ENCODE results near the gene EDEM3.
"Not testable (repeated sequence)": the region's sequence is repeated elsewhere in the genome, so short reads cannot be mapped to it uniquely, and the experiment has no call there.

Gene EDEM3

DNA sequence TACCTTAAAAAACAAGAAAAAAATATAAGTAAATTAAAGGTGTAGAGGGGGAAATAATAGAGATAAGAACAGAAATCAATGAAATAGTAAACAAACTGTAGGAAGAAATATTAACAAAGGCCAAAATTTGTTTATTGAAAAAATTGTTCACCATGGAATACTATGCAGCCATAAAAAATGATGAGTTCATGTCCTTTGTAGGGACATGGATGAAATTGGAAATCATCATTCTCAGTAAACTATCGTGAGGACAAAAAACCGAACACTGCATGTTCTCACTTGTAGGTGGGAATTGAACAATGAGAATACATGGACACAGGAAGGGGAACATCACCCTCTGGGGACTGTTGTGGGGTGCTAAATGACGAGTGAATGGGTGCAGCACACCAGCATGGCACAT, 75.2 kb downstream of the EDEM3 start:
- H3K27me3 ChIP-seq (ENCODE audit: control insufficient read depth in 1 of 2, insufficient read depth in 1 of 2, low read length in 2 of 2); H3K18ac ChIP-seq (ENCODE audit: low read depth in 1 of 2, low read length in 2 of 2); H3K4me1 ChIP-seq (ENCODE audit: control insufficient read depth, insufficient read depth, low read depth, low read length); H2BK12ac ChIP-seq (ENCODE audit: low read length in 2 of 2); H3K14ac ChIP-seq (ENCODE audit: low read length in 2 of 2); H2AFZ ChIP-seq (ENCODE audit: low read depth, low read length); H3K36me3 ChIP-seq (ENCODE audit: control insufficient read depth in 1 of 2, insufficient read depth in 2 of 2, low read depth in 1 of 2, low read length in 2 of 2); H4K91ac ChIP-seq (ENCODE audit: low read length); H3K27ac ChIP-seq (ENCODE audit: low read length, poor library complexity, severe bottlenecking); H3K9ac ChIP-seq (ENCODE audit: low read length); DNase-seq; H3K4me2 ChIP-seq (ENCODE audit: low read length, poor library complexity, severe bottlenecking); H2BK120ac ChIP-seq (ENCODE audit: low read depth, low read length); H3K4me3 ChIP-seq (ENCODE audit: insufficient read depth in 1 of 2, low read depth in 1 of 2, low read length in 2 of 2); H3K23ac ChIP-seq (ENCODE audit: low read length in 2 of 2); H2BK15ac ChIP-seq (ENCODE audit: low read depth, poor library complexity, severe bottlenecking); H2AK5ac ChIP-seq (ENCODE audit: low read length, severe bottlenecking); H2BK5ac ChIP-seq (ENCODE audit: low read depth, low read length, poor library complexity, severe bottlenecking); H3K4ac ChIP-seq (ENCODE audit: low read depth in 1 of 2, low read length in 2 of 2); H4K8ac ChIP-seq (ENCODE audit: low read length); H3K79me1 ChIP-seq (replicated peaks; ENCODE audit: low read length, poor library complexity, severe bottlenecking): not testable (repeated sequence)
- peaks cover 15% of the 10 kb centered on the region for H3K9me3 ChIP-seq (ENCODE audit: control insufficient read depth, low read length)
- WGBS = 100% methylated on average over 2 of the region's 3 CpGs

DNA sequence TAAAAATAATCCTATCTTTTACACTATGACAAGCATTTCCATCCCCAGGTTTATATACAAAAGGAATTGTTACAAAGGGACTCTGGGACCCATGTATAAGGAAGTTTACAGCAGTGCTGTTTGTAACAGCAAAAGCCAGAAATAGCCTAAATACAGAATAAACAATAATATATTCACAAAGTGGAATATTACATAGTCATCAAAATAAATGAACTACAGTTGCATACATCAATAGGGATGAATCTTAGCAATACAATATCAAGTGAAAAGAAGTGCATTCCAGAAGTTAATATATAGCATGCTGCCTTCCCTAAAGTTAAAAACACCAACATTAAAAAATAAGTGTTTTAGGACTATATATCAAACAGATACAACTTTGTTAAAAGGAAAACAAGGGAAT, 77.3 kb downstream of the EDEM3 start:
- no peak overlapping the region for H2BK120ac ChIP-seq (ENCODE audit: low read depth, low read length)
- no peak overlapping the region for H3K14ac ChIP-seq (ENCODE audit: low read length in 2 of 2)
- no peak overlapping the region for H3K23ac ChIP-seq (ENCODE audit: low read length in 2 of 2)

DNA sequence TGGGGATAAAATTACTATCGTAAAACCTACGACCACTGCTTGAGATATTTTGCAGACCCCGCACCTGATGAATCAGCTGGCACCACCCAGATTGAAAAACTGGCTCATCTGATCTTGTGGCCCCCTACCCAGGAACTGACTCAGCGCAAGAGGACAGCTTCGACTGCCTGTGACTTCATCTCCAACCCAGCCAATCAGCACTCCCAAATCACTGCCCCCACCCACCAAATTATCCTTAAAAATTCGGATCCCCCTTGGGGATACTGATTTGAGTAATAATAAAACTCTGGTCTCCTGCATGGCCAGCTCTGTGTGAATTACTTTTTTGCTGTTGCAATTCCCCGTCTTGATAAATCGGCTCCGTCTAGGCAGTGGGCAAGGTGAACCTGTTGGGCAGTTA, 81.4 kb downstream of the EDEM3 start:
- Histone ChIP-seq H3K4ac (ENCODE audit: low read depth in 1 of 2, low read length in 2 of 2) (no peak overlapping the region), H4K91ac (ENCODE audit: low read length) (no peak overlapping the region), H3K4me3 (ENCODE audit: insufficient read depth in 1 of 2, low read depth in 1 of 2, low read length in 2 of 2) (no peak overlapping the region), H3K9ac (ENCODE audit: low read length) (no peak overlapping the region), H2AK5ac (ENCODE audit: low read length, severe bottlenecking) (no peak overlapping the region), H3K14ac (ENCODE audit: low read length in 2 of 2) (no peak overlapping the region), H3K27me3 (ENCODE audit: control insufficient read depth in 1 of 2, insufficient read depth in 1 of 2, low read length in 2 of 2) (peaks cover 0 to 11% of the 10 kb centered on the region in 2 experiments), H3K36me3 (ENCODE audit: control insufficient read depth in 1 of 2, insufficient read depth in 2 of 2, low read depth in 1 of 2, low read length in 2 of 2) (no peaks in the 10 kb centered on the region), H3K4me1 (ENCODE audit: control insufficient read depth, insufficient read depth, low read depth, low read length) (no peaks in the 10 kb centered on the region), H2AFZ (ENCODE audit: low read depth, low read length) (no peak overlapping the region), H3K9me3 (ENCODE audit: control insufficient read depth, low read length) (no peaks in the 10 kb centered on the region), H2BK5ac (ENCODE audit: low read depth, low read length, poor library complexity, severe bottlenecking) (no peak overlapping the region), H2BK15ac (ENCODE audit: low read depth, poor library complexity, severe bottlenecking) (no peak overlapping the region), H3K79me1 (replicated peaks; ENCODE audit: low read length, poor library complexity, severe bottlenecking) (no peaks in the 10 kb centered on the region), H3K4me2 (ENCODE audit: low read length, poor library complexity, severe bottlenecking) (no peak overlapping the region), H4K8ac (ENCODE audit: low read length) (no peak overlapping the region), H2BK12ac (ENCODE audit: low read length in 2 of 2) (no peak overlapping the region), H2BK120ac (ENCODE audit: low read depth, low read length) (no peak overlapping the region), H3K23ac (ENCODE audit: low read length in 2 of 2) (no peak overlapping the region), H3K27ac (ENCODE audit: low read length, poor library complexity, severe bottlenecking) (no peak overlapping the region), H3K18ac (ENCODE audit: low read depth in 1 of 2, low read length in 2 of 2) (no peak overlapping the region)
- no peak for DNase-seq
- 83% methylated on average over 8 of the region's 9 CpGs for WGBS

More for the DNA sequence above, 77.3 kb downstream of the EDEM3 start:
- Histone ChIP-seq H4K8ac (ENCODE audit: low read length) (no peak overlapping the region), H3K4me2 (ENCODE audit: low read length, poor library complexity, severe bottlenecking) (no peak overlapping the region), H2BK15ac (ENCODE audit: low read depth, poor library complexity, severe bottlenecking) (no peak overlapping the region), H4K91ac (ENCODE audit: low read length) (no peak overlapping the region), H3K9me3 (ENCODE audit: control insufficient read depth, low read length) (peaks cover 13% of the 10 kb centered on the region), H3K9ac (ENCODE audit: low read length) (no peak overlapping the region), H3K79me1 (replicated peaks; ENCODE audit: low read length, poor library complexity, severe bottlenecking) (no peaks in the 10 kb centered on the region), H3K4me1 (ENCODE audit: control insufficient read depth, insufficient read depth, low read depth, low read length) (no peaks in the 10 kb centered on the region), H2BK5ac (ENCODE audit: low read depth, low read length, poor library complexity, severe bottlenecking) (no peak overlapping the region), H3K36me3 (ENCODE audit: control insufficient read depth in 1 of 2, insufficient read depth in 2 of 2, low read depth in 1 of 2, low read length in 2 of 2) (no peaks in the 10 kb centered on the region), H3K27me3 (ENCODE audit: control insufficient read depth in 1 of 2, insufficient read depth in 1 of 2, low read length in 2 of 2) (peaks cover 0 to 3% of the 10 kb centered on the region in 2 experiments), H3K4ac (ENCODE audit: low read depth in 1 of 2, low read length in 2 of 2) (no peak overlapping the region), H2BK12ac (ENCODE audit: low read length in 2 of 2) (no peak overlapping the region), H2AFZ (ENCODE audit: low read depth, low read length) (no peak overlapping the region), H3K27ac (ENCODE audit: low read length, poor library complexity, severe bottlenecking) (no peak overlapping the region), H3K18ac (ENCODE audit: low read depth in 1 of 2, low read length in 2 of 2) (no peak overlapping the region), H3K4me3 (ENCODE audit: insufficient read depth in 1 of 2, low read depth in 1 of 2, low read length in 2 of 2) (no peak overlapping the region), H2AK5ac (ENCODE audit: low read length, severe bottlenecking) (no peak overlapping the region)
- DNase-seq = no peak

DNA sequence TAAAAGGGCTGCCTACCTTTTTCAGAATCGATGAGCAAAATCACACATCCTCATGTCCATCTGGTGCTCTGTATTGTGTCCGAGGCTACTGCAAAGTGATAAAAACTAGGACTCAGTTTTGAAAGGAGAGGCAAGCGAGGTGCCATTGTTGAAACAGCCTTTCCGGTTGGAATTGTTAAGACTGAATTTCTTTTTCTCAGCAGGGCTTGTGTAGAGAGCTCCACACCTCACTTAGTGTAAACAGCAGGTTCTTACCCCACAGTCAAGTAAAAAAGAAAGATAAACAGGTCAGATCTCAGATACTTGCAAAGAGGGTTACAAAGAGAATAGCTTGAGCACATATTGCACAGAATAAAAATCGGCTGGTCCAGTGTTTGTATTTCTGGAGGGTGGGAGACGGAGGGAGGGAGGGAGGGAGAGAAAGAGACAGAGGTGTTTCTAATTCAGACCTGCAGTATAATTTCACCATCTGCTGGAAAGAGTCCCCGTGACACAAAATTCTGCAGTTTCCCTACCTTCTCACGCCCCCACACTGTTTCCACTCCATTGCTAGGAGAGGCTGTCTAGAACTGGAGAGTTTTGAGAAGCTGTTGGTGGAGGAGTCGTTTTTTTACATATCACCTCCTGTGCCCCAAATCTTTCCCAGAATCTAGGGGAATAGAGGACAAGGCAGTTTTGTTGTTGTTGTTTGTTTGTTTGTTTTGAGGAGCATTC, 82.5 kb downstream of the EDEM3 start:
- peaks cover 0 to 11% of the 10 kb centered on the region in 2 experiments for H3K27me3 ChIP-seq (ENCODE audit: control insufficient read depth in 1 of 2, insufficient read depth in 1 of 2, low read length in 2 of 2)
- H3K4me1 ChIP-seq (ENCODE audit: control insufficient read depth, insufficient read depth, low read depth, low read length) = no peaks in the 10 kb centered on the region
- no peak overlapping the region for H3K4me2 ChIP-seq (ENCODE audit: low read length, poor library complexity, severe bottlenecking)
- H3K79me1 ChIP-seq (replicated peaks; ENCODE audit: low read length, poor library complexity, severe bottlenecking) = no peaks in the 10 kb centered on the region
- H3K36me3 ChIP-seq (ENCODE audit: control insufficient read depth in 1 of 2, insufficient read depth in 2 of 2, low read depth in 1 of 2, low read length in 2 of 2) = no peaks in the 10 kb centered on the region
- no peak overlapping the region for H4K91ac ChIP-seq (ENCODE audit: low read length)
- no peak overlapping the region for H3K4ac ChIP-seq (ENCODE audit: low read depth in 1 of 2, low read length in 2 of 2)
- H3K9me3 ChIP-seq (ENCODE audit: control insufficient read depth, low read length) = no peaks in the 10 kb centered on the region
- no peak overlapping the region for H2BK120ac ChIP-seq (ENCODE audit: low read depth, low read length)
- no peak overlapping the region for H3K27ac ChIP-seq (ENCODE audit: low read length, poor library complexity, severe bottlenecking)
- H2AFZ ChIP-seq (ENCODE audit: low read depth, low read length) = no peak overlapping the region
- no peak for DNase-seq
- H2AK5ac ChIP-seq (ENCODE audit: low read length, severe bottlenecking) = no peak overlapping the region
- no peak overlapping the region for H2BK5ac ChIP-seq (ENCODE audit: low read depth, low read length, poor library complexity, severe bottlenecking)
- 91% methylated on average over 5 of the region's 9 CpGs for WGBS
- no peak overlapping the region for H2BK15ac ChIP-seq (ENCODE audit: low read depth, poor library complexity, severe bottlenecking)
- no peak overlapping the region for H3K4me3 ChIP-seq (ENCODE audit: insufficient read depth in 1 of 2, low read depth in 1 of 2, low read length in 2 of 2)
- H3K14ac ChIP-seq (ENCODE audit: low read length in 2 of 2) = no peak overlapping the region
- H2BK12ac ChIP-seq (ENCODE audit: low read length in 2 of 2) = no peak overlapping the region
- no peak overlapping the region for H3K23ac ChIP-seq (ENCODE audit: low read length in 2 of 2)
- no peak overlapping the region for H3K9ac ChIP-seq (ENCODE audit: low read length)
- no peak overlapping the region for H3K18ac ChIP-seq (ENCODE audit: low read depth in 1 of 2, low read length in 2 of 2)
- H4K8ac ChIP-seq (ENCODE audit: low read length) = no peak overlapping the region

All from mesenchymal stem cell (in vitro differentiated cells and primary cell).